GM23338 (cell line): ENCODE results near the gene UBE2S. TPM values are rescaled to one million over a fixed set of nuclear protein-coding genes. Genes with fewer than 3 reads are reported as not detected.

ENCODE experiments used
- ATAC-seq: fragments of 200-7000 bp; cut with Tn5 transposase; 3 replicates; pipeline ENCODE4 v1.9.1; 2020
- DNase-seq: peaks from one replicate; pipeline ENCODE4 v3.0.0-alpha.2; 2015; ENCODE audit warnings: low spot score
- H2AFZ ChIP-seq: fragments of 200-600 bp; sonication (generic); 2 replicates; pipeline ENCODE4 v1.8.0; 2016; ENCODE audit warnings: antibody characterized with exemption, mild to moderate bottlenecking, moderate library complexity
- H3F3A ChIP-seq: fragments of 200-600 bp; sonication (generic); replicated peaks from 2 replicates; pipeline ENCODE4 v1.8.0; 2017; ENCODE audit warnings: antibody characterized with exemption, mixed run types, low read depth
- H3K27ac ChIP-seq: fragments of 200-600 bp; sonication (generic); 2 replicates; pipeline ENCODE4 v1.6.1; 2016; ENCODE audit warnings: low read depth
- H3K27me3 ChIP-seq: fragments of 200-600 bp; sonication (generic); 2 replicates; pipeline ENCODE4 v1.8.0; 2016; ENCODE audit warnings: mild to moderate bottlenecking, mixed run types, moderate library complexity; ENCODE audit not compliant: insufficient read depth
- H3K36me3 ChIP-seq: fragments of 200-600 bp; sonication (generic); 2 replicates; pipeline ENCODE4 v1.8.0; 2016; ENCODE audit warnings: mild to moderate bottlenecking; ENCODE audit not compliant: insufficient read depth
- H3K4me1 ChIP-seq: fragments of 200-600 bp; sonication (generic); 2 replicates; pipeline ENCODE4 v1.8.0; 2016; ENCODE audit warnings: mild to moderate bottlenecking, moderate library complexity; ENCODE audit not compliant: insufficient read depth
- H3K4me2 ChIP-seq: fragments of 200-600 bp; sonication (generic); 2 replicates; pipeline ENCODE4 v1.7.1; 2017; ENCODE audit warnings: mixed run types
- H3K4me3 ChIP-seq: fragments of 200-600 bp; sonication (generic); 2 replicates; pipeline ENCODE4 v1.6.1; 2016; ENCODE audit warnings: mixed run types
- H3K79me2 ChIP-seq: fragments of 200-600 bp; sonication (generic); replicated peaks from 2 replicates; pipeline ENCODE4 v1.8.0; 2017; ENCODE audit warnings: mild to moderate bottlenecking; ENCODE audit not compliant: insufficient read depth
- H3K9me2 ChIP-seq: fragments of 200-600 bp; sonication (generic); 2 replicates; pipeline ENCODE4 v1.8.0; 2017; ENCODE audit not compliant: insufficient read depth
- H4K20me1 ChIP-seq: fragments of 200-600 bp; sonication (generic); replicated peaks from 2 replicates; pipeline ENCODE4 v1.8.0; 2017; ENCODE audit warnings: mild to moderate bottlenecking; ENCODE audit not compliant: insufficient read depth
- H3K27ac Mint-ChIP-seq: 2 replicates; pipeline ENCODE4 v1.8.0; 2020; ENCODE audit warnings: inconsistent platforms, mild to moderate bottlenecking, moderate library complexity, mixed read lengths
- H3K27me3 Mint-ChIP-seq: 3 replicates; pipeline ENCODE4 v1.8.0; 2022; ENCODE audit warnings: low read depth, mild to moderate bottlenecking, moderate library complexity, mixed read lengths, inconsistent platforms; ENCODE audit not compliant: insufficient read depth, poor library complexity
- H3K36me3 Mint-ChIP-seq: 3 replicates; pipeline ENCODE4 v1.8.0; 2021; ENCODE audit warnings: low read depth, mild to moderate bottlenecking, inconsistent platforms, moderate library complexity, mixed read lengths
- H3K4me1 Mint-ChIP-seq: 3 replicates; pipeline ENCODE4 v1.8.0; 2020; ENCODE audit warnings: mild to moderate bottlenecking, inconsistent platforms, mixed read lengths
- H3K4me3 Mint-ChIP-seq: 3 replicates; pipeline ENCODE4 v1.8.0; 2021; ENCODE audit warnings: moderate library complexity, mild to moderate bottlenecking, inconsistent platforms, mixed read lengths
- H3K9me3 Mint-ChIP-seq: 3 replicates; pipeline ENCODE4 v1.8.0; 2020; ENCODE audit warnings: moderate library complexity, mild to moderate bottlenecking, inconsistent platforms, mixed read lengths
- CREB1 ChIP-seq: fragments of 250-450 bp; sonication (Bioruptor Pico); IDR thresholded peaks from 2 replicates; pipeline ENCODE4 v1.5.0; 2020; ENCODE audit warnings: low read depth, mild to moderate bottlenecking, moderate library complexity
- EZH2 ChIP-seq: fragments of 200-600 bp; sonication (generic); IDR thresholded peaks from one replicate; pipeline ENCODE4 v1.8.0; 2017; ENCODE audit warnings: antibody characterized with exemption, mild to moderate bottlenecking, low read depth; ENCODE audit not compliant: unreplicated experiment
- EZH2phosphoT487 ChIP-seq: fragments of 200-600 bp; sonication (generic); IDR thresholded peaks from one replicate; pipeline ENCODE4 v1.8.1; 2018; ENCODE audit warnings: antibody characterized with exemption; ENCODE audit not compliant: unreplicated experiment
- JUNB ChIP-seq: IDR thresholded peaks from one replicate; pipeline ENCODE4 v1.6.1; 2016; ENCODE audit warnings: antibody characterized with exemption; ENCODE audit not compliant: unreplicated experiment
- NANOG ChIP-seq: IDR thresholded peaks from 2 replicates; pipeline ENCODE4 v1.6.1; 2016; ENCODE audit warnings: antibody characterized with exemption, borderline replicate concordance
- POLR2AphosphoS5 ChIP-seq: IDR thresholded peaks from 2 replicates; pipeline ENCODE4 v1.6.1; 2016; ENCODE audit warnings: antibody characterized with exemption, low read depth
- STAT1 ChIP-seq: IDR thresholded peaks from one replicate; pipeline ENCODE4 v1.6.1; 2016; ENCODE audit warnings: antibody characterized with exemption; ENCODE audit not compliant: unreplicated experiment
- ZNF114 ChIP-seq: fragments of 250-450 bp; sonication (Bioruptor Pico); IDR thresholded peaks from 2 replicates; pipeline ENCODE4 v1.5.0; 2020; ENCODE audit warnings: mild to moderate bottlenecking, moderate library complexity
- ZNF331 ChIP-seq: fragments of 250-450 bp; sonication (Bioruptor Pico); IDR thresholded peaks from 2 replicates; pipeline ENCODE4 v1.5.0; 2020; ENCODE audit warnings: low read depth, mild to moderate bottlenecking, moderate library complexity
- polyA plus RNA-seq: library from polyadenylated mRNA; unstranded; fragments of >200 nt; fragmentation: Nextera tagmentation; extraction: Ambion mirVana; gene quantifications from 2 replicates; pipeline ENCODE4 v1.2.1, GENCODE V29; 2016
- total RNA-seq: library from RNA; depleted of rRNA; stranded (reverse); fragments of >200 nt; shearing (Covaris generic); gene quantifications from 2 replicates; pipeline ENCODE4 v1.2.3, GENCODE V29; 2014
- TF ChIP-seq, protein P1 (sequence below): IDR thresholded peaks from one replicate; pipeline ENCODE4 v1.6.1; 2018; ENCODE audit warnings: antibody characterized with exemption; ENCODE audit not compliant: unreplicated experiment
- TF ChIP-seq, protein P2 (sequence below), 2 experiments: fragments of 200-600 bp in 1 of 2; sonication (generic) in 1 of 2; conservative IDR thresholded peaks; 2 replicates each; pipeline versions ENCODE4 v1.5.1 to v1.6.1; 2016 to 2017; ENCODE audit warnings: antibody characterized with exemption in 2 of 2, low read depth in 2 of 2, mild to moderate bottlenecking in 2 of 2, moderate library complexity in 1 of 2
- TF ChIP-seq, protein P3 (sequence below): fragments of 250-450 bp; sonication (Bioruptor Pico); IDR thresholded peaks from 2 replicates; pipeline ENCODE4 v1.5.0; 2020; ENCODE audit warnings: mild to moderate bottlenecking, moderate library complexity
- TF ChIP-seq, protein P4 (sequence below): IDR thresholded peaks from 2 replicates; pipeline ENCODE4 v1.6.1; 2016; ENCODE audit warnings: antibody characterized with exemption

Gene UBE2S
- total and polyA plus RNA-seq, 2 experiments from 2014 or later, result 363 to 533 TPM

DNA sequence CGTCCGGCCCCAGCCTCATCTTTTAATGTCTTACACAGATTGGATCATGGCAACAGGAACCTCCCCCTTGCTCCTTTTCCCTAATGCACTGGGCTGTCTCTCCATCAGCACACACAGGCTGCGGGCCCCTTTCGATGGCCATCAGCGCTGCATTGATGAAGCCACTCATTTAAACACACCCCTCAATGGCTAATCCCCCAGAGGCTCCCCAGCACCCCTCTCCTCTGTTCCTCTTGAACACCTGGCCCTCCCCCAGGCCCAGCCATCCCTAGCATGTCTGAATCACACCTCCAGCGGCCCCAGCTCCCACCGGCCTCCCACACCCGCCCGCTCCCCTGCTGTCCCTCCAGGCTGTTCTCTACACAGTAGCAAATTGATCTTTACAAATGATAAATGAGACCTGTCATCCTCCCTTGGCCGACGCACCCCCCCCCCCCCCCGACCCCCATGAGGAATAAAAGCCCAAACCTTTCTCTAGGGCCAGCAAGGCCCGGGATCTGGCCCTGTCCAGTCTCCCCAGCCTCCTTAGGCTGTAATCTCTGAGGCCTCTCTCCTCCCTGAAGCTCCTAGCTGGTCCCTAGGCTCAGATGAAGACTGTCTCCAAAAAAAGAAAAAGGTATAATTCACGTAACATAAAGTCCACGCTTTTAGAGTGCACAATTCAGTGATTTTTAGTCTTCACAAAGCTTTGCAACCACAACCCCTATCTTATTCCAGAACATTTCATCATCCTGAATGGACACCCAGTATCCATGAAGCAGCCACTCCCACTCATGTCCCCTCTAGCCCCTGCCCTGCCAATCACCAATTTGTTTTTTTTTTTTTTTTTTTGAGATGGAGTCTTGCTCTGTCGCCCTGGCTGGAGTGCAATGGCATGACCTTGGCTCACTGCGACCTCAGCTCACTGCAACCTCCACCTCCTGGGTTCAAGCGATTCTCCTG is 14.5 kb downstream of the UBE2S start:
- ATAC-seq, result peak; percentile 74
- Histone ChIP-seq H3K27ac (peak overlapping the region; percentile 75), H3K9me2 (no peaks in the 10 kb centered on the region), H4K20me1 (peaks cover 20% of the 10 kb centered on the region), H3F3A (peaks cover 37% of the 10 kb centered on the region), H3K4me1 (peaks cover 51% of the 10 kb centered on the region), H3K36me3 (0 out of 2 replicates have a peak, but pooled peaks cover 7% of the 10 kb centered on the region), H3K27me3 (no peaks in the 10 kb centered on the region), H3K79me2 (peaks cover 5% of the 10 kb centered on the region; the same call in 1 of the 2 replicates), H3K4me2 (peak overlapping the region; percentile 72), H2AFZ (no peak overlapping the region), H3K4me3 (peak overlapping the region; percentile 30)
- TF ChIP-seq CREB1 (no peak), NANOG (no peak), ZNF114 (CRISPR knock-in tag) (no peak), ZNF331 (CRISPR knock-in tag) (no peak), STAT1 (no peak), EZH2 (no peak), POLR2AphosphoS5 (no peak), JUNB (no peak), EZH2phosphoT487 (no peak)
- TF ChIP-seq, protein P1, sequence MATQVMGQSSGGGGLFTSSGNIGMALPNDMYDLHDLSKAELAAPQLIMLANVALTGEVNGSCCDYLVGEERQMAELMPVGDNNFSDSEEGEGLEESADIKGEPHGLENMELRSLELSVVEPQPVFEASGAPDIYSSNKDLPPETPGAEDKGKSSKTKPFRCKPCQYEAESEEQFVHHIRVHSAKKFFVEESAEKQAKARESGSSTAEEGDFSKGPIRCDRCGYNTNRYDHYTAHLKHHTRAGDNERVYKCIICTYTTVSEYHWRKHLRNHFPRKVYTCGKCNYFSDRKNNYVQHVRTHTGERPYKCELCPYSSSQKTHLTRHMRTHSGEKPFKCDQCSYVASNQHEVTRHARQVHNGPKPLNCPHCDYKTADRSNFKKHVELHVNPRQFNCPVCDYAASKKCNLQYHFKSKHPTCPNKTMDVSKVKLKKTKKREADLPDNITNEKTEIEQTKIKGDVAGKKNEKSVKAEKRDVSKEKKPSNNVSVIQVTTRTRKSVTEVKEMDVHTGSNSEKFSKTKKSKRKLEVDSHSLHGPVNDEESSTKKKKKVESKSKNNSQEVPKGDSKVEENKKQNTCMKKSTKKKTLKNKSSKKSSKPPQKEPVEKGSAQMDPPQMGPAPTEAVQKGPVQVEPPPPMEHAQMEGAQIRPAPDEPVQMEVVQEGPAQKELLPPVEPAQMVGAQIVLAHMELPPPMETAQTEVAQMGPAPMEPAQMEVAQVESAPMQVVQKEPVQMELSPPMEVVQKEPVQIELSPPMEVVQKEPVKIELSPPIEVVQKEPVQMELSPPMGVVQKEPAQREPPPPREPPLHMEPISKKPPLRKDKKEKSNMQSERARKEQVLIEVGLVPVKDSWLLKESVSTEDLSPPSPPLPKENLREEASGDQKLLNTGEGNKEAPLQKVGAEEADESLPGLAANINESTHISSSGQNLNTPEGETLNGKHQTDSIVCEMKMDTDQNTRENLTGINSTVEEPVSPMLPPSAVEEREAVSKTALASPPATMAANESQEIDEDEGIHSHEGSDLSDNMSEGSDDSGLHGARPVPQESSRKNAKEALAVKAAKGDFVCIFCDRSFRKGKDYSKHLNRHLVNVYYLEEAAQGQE, result no peak
- TF ChIP-seq, protein P2, sequence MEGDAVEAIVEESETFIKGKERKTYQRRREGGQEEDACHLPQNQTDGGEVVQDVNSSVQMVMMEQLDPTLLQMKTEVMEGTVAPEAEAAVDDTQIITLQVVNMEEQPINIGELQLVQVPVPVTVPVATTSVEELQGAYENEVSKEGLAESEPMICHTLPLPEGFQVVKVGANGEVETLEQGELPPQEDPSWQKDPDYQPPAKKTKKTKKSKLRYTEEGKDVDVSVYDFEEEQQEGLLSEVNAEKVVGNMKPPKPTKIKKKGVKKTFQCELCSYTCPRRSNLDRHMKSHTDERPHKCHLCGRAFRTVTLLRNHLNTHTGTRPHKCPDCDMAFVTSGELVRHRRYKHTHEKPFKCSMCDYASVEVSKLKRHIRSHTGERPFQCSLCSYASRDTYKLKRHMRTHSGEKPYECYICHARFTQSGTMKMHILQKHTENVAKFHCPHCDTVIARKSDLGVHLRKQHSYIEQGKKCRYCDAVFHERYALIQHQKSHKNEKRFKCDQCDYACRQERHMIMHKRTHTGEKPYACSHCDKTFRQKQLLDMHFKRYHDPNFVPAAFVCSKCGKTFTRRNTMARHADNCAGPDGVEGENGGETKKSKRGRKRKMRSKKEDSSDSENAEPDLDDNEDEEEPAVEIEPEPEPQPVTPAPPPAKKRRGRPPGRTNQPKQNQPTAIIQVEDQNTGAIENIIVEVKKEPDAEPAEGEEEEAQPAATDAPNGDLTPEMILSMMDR (conservative IDR thresholded peaks at IDR 0.05; ENCODE audit: low read depth in 2 of 2), result no peak
- TF ChIP-seq, protein P3, sequence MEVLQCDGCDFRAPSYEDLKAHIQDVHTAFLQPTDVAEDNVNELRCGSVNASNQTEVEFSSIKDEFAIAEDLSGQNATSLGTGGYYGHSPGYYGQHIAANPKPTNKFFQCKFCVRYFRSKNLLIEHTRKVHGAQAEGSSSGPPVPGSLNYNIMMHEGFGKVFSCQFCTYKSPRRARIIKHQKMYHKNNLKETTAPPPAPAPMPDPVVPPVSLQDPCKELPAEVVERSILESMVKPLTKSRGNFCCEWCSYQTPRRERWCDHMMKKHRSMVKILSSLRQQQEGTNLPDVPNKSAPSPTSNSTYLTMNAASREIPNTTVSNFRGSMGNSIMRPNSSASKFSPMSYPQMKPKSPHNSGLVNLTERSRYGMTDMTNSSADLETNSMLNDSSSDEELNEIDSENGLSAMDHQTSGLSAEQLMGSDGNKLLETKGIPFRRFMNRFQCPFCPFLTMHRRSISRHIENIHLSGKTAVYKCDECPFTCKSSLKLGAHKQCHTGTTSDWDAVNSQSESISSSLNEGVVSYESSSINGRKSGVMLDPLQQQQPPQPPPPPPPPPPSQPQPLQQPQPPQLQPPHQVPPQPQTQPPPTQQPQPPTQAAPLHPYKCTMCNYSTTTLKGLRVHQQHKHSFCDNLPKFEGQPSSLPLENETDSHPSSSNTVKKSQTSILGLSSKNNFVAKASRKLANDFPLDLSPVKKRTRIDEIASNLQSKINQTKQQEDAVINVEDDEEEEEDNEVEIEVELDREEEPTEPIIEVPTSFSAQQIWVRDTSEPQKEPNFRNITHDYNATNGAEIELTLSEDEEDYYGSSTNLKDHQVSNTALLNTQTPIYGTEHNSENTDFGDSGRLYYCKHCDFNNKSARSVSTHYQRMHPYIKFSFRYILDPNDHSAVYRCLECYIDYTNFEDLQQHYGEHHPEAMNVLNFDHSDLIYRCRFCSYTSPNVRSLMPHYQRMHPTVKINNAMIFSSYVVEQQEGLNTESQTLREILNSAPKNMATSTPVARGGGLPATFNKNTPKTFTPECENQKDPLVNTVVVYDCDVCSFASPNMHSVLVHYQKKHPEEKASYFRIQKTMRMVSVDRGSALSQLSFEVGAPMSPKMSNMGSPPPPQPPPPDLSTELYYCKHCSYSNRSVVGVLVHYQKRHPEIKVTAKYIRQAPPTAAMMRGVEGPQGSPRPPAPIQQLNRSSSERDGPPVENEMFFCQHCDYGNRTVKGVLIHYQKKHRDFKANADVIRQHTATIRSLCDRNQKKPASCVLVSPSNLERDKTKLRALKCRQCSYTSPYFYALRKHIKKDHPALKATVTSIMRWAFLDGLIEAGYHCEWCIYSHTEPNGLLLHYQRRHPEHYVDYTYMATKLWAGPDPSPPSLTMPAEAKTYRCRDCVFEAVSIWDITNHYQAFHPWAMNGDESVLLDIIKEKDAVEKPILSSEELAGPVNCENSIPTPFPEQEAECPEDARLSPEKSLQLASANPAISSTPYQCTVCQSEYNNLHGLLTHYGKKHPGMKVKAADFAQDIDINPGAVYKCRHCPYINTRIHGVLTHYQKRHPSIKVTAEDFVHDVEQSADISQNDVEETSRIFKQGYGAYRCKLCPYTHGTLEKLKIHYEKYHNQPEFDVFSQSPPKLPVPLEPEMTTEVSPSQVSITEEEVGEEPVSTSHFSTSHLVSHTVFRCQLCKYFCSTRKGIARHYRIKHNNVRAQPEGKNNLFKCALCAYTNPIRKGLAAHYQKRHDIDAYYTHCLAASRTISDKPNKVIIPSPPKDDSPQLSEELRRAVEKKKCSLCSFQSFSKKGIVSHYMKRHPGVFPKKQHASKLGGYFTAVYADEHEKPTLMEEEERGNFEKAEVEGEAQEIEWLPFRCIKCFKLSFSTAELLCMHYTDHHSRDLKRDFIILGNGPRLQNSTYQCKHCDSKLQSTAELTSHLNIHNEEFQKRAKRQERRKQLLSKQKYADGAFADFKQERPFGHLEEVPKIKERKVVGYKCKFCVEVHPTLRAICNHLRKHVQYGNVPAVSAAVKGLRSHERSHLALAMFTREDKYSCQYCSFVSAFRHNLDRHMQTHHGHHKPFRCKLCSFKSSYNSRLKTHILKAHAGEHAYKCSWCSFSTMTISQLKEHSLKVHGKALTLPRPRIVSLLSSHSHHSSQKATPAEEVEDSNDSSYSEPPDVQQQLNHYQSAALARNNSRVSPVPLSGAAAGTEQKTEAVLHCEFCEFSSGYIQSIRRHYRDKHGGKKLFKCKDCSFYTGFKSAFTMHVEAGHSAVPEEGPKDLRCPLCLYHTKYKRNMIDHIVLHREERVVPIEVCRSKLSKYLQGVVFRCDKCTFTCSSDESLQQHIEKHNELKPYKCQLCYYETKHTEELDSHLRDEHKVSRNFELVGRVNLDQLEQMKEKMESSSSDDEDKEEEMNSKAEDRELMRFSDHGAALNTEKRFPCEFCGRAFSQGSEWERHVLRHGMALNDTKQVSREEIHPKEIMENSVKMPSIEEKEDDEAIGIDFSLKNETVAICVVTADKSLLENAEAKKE (CRISPR knock-in tag), result no peak
- TF ChIP-seq, protein P4, sequence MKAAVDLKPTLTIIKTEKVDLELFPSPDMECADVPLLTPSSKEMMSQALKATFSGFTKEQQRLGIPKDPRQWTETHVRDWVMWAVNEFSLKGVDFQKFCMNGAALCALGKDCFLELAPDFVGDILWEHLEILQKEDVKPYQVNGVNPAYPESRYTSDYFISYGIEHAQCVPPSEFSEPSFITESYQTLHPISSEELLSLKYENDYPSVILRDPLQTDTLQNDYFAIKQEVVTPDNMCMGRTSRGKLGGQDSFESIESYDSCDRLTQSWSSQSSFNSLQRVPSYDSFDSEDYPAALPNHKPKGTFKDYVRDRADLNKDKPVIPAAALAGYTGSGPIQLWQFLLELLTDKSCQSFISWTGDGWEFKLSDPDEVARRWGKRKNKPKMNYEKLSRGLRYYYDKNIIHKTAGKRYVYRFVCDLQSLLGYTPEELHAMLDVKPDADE, result no peak
- Mint-ChIP-seq H3K4me3 (peak overlapping the region; percentile 59), H3K27me3 (peaks cover 31% of the 10 kb centered on the region), H3K4me1 (peaks cover 52% of the 10 kb centered on the region), H3K9me3 (no peaks in the 10 kb centered on the region; the same call in 2 of the 3 replicates), H3K36me3 (peaks cover 29% of the 10 kb centered on the region), H3K27ac (peak overlapping the region; percentile 94)
- peak; percentile 62 for DNase-seq
